ENCODE measurements around the gene AGBL3.
A peak's percentile ranks its signal among the peaks of the same experiment; 100 is the strongest.

Gene AGBL3

DNA sequence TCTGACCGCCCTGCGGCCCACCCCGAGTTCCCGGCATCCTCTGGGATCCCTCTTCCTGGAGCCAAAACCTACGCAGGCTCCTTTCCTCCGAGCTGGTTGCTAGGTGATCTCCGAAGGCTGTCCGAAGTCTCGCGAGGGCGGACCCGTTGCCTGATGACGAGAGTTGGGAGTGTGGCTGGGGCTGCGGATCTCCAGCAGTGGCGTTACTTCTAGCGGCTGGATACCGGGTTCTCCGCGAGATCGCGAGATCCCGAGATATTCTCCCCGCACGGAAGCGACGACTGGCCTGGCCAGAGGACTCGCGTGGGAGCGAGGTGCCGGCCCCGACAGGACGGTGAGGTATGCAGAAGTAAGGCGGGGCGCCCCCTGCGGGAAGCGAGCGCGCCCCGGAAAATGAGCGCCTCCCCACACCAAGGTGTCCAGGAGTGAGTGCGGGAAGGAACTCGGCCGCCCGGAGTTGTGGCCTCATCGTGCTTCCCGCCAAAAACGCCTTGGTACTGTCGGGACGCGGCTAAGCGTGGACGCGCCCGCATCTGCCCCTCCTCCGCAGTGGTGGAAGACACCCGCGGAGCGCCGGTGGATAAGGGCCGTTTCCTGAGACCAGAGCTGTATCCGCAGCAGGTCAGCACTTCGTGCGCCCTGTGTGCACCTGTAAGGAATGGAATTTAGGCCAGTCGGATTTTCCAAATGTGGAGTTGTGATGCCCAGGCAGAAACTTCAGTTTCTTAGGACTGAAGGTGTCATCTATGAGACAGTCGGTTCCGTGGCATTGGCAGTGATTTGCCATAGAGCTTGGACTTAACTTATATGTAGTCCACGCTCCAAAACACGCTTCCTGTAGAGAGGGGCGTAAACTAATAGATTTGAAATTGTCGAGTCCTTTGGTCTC, at the start of gene AGBL3:
Gene AGBL3, plus strand, starts transcription at position 146 of the 889 bp plus-strand sequence. CDS start 1,426 bp downstream, outside the sequence.
- peak; percentile 42 for DNase-seq

DNA sequence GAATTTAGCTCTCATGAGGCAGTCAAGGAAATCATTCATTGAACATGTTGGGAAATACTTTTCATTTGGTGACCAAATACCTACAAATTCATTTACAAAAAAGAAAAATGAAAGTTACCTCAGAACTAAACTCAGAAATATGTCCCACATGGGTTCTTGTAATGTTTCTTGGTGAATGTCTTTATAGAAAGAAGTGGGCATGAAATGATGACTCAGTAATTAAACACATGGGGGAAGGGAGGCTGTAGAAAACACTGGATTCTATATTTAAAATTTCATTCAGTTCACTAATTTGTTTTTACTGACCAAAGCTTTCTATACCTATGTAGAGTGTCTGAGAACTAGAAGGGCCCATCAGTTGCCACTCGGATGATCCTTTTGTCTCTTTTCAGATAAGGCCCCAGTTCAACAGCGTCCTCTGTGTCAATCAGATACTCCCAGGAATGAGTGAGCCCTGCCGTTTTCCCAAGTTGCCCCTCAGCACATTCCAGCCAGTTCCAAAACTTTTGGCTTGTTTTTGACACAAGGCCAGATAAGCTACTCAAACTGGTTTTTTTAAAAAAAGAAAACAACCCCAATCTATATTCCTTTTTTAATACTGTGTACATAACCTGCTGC, 49.3 kb upstream of the AGBL3 start:
- DNase-seq = no peak

DNA sequence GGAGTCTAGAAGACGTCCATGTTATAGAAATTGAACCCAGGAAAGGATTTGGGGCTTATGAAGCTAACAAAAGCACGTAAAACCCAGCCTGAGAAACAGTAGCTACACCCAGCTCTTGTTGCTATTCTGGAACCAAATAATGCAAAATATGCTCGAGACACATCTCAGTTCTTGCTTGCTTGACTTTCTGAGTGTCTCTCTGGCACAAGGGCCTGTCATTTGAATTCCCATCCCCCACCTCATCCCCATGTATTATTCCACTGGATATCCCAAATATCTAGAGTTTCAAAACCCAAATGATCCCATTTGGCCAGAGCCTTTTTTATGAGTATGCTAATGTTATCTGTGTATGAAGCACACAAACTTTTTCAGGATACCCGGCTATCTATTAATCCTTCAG, 48.2 kb upstream of the AGBL3 start:
- DNase-seq = no peak

DNA sequence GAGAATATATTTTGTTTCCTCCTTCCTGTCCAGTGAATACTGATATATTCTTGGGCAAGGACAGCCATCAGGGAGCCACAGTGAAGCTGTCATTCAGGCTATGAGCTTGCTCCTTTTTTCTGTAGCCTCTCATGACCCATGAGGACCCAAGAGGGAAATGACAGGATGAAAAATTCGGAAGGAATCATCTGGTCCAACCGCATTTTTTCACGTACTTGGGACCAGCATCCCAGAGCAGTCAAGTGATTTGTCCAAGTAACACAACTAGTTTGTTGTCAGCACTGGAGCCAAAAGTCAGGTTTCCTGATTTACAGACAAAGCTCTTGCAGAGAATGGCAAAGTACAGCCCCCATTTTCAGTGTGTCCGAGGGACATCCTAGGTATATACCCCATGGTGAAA, 47.2 kb upstream of the AGBL3 start:
- DNase-seq = no peak

DNA sequence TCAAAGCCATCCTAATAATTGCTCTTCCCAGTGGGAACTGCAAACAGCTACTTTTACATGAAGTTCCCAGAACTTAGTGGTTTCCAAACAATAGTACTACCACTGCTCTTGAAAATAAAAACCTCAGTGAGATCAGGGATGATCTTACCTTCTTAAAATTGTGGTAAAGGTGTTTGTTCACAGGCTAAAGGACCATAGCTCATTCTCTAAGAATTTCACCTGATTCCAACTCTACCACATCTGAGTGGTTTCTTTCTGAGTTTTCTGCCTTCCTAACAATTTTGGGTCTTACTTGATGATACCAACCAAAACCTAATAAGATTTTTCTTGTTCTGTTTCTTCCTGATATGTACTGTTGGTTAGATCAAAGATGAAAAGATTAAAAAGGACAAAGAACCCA, 45.6 kb upstream of the AGBL3 start:
- no peak for DNase-seq

DNA sequence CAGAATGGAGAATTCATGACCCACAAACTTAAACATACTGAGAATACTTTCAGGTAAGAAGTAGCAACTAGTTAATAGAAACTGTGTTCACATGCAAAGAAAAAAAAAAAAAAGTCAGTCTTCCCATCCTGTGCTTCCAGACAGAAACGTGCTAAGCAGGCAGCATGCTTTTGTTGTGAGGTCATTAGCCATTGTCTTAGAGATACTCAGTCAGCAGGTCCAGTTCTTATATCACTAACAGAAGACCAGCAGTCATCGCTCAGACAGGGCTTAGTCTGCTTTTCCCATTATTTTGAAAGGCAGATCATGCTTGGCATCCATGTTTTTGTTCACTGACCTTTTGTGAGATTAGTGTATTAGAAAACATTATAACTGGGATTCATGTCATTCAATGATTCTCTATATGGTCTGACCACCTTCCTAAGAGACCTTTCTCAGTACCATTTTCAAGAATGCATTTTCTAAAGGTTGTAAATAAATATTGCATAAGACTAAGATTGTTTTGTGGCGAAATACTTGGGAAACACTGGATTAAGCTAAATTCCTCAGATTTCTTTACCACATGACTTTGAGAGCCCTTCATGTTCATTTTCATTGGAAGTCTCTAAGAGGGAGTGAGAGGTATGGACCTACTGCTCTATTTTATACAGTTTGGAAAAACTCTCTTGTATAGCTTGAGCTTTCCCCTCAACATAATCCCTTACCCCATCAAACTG, 45.0 kb upstream of the AGBL3 start:
- DNase-seq = no peak

DNA sequence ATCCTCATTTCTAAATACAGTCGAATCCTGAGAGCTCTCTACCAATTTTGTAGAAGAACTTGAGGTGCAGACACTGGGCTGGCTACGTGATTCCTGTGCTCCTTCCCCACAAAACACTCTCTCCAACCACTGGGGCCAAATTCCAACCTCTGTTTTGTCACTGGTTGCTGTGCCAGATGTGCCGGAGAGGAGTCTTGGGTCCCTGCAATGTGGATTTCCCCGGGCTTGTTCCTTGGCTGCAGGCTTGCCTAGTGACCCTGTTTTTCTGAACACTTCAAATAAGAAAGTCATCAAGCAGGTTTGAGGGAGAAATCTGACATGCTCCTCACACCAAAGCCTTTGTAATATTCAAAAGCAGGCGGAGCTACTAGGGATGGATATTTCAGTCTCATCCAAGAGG, 44.4 kb upstream of the AGBL3 start:
- no peak for DNase-seq

DNA sequence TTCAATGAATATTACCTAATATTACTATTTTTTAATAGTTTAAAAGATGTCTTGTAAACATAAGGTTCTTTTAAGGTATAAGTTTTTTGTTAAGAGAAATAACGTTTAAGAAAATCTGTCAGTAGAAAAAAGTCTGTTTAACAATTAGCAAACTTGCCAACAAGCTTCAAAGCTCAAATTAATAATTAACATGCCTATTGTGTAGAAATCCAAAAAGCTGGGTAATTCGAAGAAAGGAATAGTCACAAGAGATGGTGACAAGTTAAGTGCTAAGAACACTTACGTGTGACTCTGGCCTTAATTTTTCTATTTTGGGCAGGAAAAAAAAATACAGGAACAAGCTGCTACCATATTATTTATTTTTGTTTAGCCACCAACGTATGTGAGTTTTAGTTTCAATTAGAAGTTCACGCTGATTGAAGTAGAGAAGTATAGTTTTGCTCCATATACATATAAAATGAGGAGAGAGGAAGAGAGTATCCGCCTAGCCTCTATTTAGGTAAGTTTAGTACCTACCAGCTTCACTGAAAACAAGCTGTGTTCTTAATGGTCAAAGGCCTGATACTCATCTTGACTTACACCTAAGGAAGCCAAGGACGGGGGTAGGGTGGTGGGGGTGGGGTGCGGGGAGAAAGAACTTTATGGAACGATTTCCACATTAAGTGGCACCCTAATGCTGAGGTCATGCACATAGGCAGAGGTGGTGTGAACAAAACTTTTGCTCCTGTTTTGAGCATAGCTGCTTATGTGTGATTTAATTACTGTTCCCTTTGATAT, 43.4 kb upstream of the AGBL3 start:
- no peak for DNase-seq

DNA sequence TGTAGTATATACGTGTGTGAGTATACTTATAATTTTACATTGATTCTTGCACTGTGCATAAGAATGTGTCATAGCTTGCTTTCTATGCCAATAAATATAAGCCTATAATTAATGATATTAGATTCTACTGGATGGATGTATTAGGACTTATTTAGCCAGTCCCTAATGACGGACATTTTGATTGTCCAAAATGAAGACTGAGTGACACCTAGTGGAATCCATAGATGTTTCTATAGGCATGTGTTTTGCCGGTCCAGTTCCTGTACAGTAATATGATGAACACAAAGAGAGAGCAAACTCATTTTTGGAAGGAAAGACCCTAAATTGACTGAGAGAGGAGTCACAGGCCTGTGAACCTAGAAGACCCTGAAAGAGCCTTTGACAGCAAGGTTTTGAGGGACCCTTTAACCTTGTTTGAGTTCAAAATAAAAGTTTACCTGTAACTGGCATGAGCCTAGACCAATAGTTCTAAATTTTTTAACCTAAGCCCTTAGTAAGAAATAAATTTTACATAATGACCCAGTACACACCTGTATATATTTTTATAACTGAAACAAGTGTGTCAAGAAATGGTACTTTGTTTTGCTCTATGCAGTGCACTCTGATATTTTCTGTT, 42.4 kb upstream of the AGBL3 start:
- DNase-seq = no peak

DNA sequence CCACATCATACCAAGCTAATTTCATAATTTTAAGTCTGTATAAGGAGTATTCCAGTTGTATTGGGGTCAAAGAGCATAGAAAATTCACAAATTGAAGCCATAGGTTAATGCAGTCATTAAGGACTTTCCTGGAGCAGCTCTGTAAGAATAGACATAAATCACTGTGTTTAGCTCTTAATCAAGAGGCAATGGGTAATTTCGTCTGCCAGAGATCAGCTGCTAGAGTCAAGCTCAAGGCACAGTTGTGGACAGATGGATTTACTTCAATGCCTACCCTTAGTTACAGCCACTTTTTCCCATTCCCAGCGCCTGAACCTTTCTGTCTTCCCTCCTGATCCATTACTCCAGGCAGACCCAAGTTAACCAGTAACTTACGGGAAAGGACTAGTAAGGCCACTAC, 40.6 kb upstream of the AGBL3 start:
- no peak for DNase-seq

DNA sequence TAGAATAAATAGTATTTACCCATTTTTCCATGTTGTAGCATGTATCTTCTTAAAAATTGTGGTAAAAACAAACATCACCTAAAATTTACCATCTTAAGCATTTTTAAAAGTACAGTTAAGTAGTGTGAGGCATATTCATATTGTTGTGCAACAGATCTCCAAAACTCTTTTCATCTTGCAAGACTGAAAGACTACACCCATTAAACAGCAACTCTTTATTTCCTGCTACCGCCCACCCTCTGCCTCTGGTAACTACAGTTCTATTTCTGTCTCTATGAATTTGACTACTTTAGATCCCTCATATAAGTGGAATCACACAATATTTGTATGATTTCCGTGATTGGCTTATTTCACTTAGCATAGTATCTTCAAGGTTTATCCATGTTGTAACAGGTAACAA, 40.0 kb upstream of the AGBL3 start:
- no peak for DNase-seq

DNA sequence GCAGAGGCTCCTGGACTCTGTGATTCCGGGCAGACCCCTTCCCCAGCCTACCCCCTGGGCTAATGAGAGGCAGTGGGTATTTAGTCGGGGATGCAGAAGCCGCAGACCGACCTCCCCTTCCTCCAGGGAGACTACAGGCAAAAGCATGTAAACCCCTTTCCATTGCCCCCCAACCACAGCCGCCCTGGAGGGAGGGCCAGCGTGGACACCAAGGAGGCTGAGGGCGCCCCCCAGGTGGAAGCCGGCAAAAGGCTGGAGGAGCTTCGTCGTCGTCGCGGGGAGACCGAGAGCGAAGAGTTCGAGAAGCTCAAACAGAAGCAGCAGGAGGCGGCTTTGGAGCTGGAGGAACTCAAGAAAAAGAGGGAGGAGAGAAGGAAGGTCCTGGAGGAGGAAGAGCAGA, 39.0 kb upstream of the AGBL3 start:
- DNase-seq = no peak

DNA sequence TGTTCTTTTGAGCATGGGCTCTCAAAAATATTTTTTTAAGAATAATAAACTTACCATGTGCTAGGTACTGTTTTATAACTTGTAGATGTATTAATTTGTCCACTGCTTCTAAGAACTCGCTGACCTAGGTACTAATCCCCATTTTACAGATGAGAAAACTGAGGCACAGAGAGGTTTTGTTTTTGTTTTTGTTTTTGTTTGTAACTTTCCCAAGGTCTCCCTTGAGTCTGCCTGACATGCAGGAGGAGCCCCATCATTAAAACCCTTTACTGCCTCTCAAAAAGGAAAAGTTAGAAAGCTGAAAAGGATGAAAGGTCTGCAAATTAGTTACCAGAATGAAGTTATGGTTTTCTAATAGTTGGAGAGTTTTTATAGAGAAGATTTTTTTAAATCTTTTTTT, 38.5 kb upstream of the AGBL3 start:
- DNase-seq = no peak

DNA sequence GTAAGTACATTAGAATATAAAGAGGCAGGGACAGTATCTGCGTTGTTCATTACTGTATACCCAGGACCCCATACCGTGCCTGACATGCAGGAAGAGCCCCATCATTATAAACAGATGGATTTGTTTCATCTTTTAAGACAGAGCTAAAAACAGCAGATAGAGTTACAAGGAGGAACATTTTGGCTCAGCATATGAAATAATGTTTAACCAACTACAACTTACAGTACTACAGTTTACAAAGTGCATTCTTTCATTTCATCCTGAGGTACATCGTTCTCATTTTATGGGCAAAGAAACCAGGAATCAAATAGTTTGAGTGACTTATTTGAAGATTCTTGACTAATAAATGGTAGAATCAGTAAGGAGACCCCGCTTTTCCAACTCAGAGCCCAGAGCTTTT, 38.1 kb upstream of the AGBL3 start:
- no peak for DNase-seq

DNA sequence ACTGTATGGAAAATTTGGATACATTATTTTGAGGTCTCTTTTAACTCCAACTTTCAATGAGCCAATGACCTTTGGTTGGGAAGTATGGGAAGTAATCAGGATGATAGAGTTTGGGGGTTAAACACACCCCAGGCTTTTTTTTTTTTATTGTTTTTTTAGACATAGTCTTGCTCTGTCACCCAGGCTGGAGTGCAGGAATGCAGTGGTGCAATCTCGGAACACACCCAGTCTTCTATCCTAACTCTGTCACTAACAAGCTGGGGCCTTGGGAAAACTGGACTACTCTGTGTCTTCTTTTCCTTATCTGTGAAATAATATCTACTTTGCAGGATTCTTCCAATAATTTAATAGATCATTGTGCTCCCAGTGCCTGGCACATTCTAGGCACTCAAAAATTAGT, 37.6 kb upstream of the AGBL3 start:
- DNase-seq = no peak

DNA sequence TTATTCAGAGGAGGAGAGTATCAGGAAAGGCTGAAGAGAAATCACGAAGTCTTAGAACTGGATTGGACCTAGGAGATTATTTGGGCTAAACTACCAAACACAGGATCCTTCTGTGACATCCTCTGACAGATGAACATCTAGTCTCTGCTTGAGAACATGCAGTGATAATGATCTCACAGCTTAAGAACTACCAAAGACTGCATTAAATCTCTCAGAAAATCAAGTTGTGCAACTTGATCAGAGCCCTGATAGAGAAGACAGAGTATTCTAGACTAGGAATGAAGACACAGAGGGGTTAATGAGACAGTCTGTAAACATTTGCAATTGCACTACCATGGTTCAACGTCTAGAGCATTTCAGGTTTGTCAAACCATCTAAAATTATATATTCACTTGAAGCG, 37.1 kb upstream of the AGBL3 start:
- DNase-seq = no peak

DNA sequence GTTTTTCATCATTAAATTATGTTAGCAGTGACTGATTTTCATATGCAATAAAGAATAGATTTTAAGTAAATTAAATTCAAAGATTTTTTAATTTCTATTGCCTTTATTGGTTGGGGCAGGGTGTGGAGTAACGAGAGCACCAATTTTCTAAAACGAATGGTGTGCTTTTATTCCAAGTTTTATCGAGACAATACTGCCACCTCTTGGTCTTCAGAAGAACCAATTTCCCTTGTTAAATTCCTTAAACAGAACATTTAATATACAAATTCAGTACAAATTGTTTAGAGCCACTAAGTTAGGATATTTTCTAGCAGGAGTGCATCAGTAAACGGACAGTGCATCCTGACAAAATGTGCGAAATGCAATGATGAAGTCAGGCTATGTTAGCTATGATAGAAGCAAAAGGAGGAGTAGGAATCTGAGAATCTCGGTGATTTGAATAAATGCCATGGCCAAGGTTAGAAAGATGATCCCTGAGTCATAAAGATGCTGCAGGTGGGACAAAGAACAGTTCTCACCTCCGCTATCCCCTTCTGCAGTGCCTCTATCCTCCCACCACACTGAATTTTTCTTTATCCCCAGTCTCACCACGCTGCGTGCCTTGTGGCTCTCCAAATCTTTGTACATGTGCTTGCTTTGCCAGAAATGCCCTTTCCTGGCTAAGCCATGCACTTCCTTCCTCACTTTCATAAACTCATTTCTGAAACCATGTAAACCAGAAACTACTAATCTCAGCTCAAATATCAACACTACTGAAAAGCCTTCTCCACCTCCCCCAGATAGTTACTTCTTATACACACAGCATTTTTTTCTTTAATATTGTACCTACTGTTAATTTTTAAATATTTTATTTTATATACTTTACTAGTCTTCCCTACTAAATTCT, 31.9 kb upstream of the AGBL3 start:
- no peak for DNase-seq

DNA sequence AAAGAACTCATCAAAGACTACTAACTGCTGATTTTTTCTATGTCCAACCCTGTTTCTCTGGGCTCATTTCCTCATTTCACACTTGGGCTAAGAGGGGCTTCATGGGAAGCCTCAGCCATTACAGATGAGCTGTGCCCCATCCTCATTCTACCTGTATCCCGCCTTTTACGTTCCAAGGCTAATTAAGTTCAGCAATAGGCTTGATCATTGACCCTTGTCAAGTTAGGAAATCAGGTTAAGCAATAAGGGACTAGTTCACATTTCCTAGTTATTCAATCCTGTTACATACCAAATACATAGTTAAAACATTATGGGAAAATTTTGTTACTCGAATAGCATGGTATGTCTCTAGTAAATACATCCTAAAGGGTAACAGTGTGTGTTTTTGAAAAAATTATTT, 29.3 kb upstream of the AGBL3 start:
- DNase-seq = no peak

DNA sequence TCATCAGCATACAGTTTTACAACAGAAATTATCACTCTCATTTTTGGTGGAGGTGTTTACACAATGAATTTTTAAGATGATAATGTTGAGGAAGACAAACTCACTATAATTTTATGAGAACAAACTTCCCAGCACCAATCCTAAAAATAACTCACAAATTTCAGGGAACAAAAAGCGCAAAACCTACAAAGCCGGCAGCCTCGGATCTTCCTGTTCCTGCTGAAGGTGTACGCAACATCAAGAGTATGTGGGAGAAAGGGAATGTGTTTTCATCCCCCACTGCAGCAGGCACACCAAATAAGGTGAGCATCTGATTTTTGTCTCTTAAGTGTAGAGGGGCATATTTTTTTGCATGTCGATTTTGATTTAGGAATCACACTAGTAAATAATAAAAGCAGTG, 26.5 kb upstream of the AGBL3 start:
- no peak for DNase-seq

DNA sequence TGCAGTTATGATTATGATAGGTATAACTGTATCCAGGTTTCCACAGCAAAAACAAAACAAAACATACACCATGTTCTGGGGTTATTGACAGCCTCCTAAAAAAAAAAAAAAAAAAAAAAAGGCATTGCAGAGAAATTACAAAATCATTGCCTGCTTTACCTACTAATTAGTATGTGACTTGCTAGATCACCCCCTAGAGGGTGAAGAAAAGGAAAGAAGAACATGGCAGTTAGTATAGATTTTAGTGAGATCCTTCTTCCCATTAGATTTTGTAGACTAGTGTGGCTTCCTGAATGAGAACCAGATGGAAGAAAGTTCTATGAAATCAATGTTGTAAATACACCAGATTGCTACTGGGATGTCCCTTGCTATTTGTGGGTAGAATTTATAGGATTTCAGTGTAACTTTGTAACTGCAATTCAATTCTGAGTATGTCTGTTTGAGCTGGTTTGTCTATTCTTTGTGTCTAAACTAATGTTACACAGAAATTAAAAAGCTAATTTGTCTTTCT, 24.0 kb upstream of the AGBL3 start:
- DNase-seq = no peak

DNA sequence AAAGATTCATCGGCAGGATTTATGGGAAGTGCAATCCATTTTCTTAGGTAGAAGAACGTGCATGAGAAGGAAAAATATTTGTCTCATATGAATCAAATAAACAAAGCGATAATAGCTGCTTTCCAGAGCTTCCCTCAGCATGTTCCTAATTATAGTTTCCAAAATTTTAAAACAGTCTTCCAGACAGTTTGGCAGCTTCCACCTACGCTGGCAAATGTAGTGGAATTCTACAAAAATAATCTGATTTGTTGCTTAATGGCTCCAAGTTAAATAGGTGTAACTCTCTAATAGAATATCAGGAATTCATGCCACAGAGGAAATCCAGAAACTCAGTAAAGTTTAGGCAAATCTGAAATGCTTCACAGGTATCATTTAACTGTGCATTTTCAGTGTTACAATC, 23.3 kb upstream of the AGBL3 start:
- no peak for DNase-seq
